WERI-Rb-1 (cell line): Measurements from ENCODE around the gene SCIN.

Source experiments
- DNase-seq: peaks from one replicate; pipeline ENCODE4 v3.0.0-alpha.2; 2020
- H3K27ac ChIP-seq: fragments of 250-450 bp; sonication (Bioruptor Pico); 2 replicates; pipeline ENCODE4 v1.5.1; 2020; ENCODE audit warnings: mild to moderate bottlenecking, moderate library complexity
- H3K27me3 ChIP-seq: fragments of 250-450 bp; sonication (Bioruptor Pico); 2 replicates; pipeline ENCODE4 v1.5.1; 2021; ENCODE audit warnings: mild to moderate bottlenecking, low read depth, moderate library complexity; ENCODE audit not compliant: insufficient read depth, severe bottlenecking
- H3K36me3 ChIP-seq: fragments of 250-450 bp; sonication (Bioruptor Pico); 2 replicates; pipeline ENCODE4 v1.5.1; 2020; ENCODE audit warnings: mild to moderate bottlenecking, moderate library complexity
- H3K4me3 ChIP-seq: 2 replicates; pipeline ENCODE4 v1.5.1; 2011; ENCODE audit warnings: low read depth, mild to moderate bottlenecking, control low read depth, low read length
- H3K9me3 ChIP-seq: fragments of 250-450 bp; sonication (Bioruptor Pico); 2 replicates; pipeline ENCODE4 v1.5.1; 2021; ENCODE audit warnings: mild to moderate bottlenecking, moderate library complexity; ENCODE audit not compliant: severe bottlenecking
- TF ChIP-seq, protein P1 (sequence below): IDR thresholded peaks from 2 replicates; pipeline ENCODE4 v1.5.1; 2011; ENCODE audit warnings: low read depth, mild to moderate bottlenecking, control low read depth, inconsistent platforms, low read length

The SCIN gene

DNA sequence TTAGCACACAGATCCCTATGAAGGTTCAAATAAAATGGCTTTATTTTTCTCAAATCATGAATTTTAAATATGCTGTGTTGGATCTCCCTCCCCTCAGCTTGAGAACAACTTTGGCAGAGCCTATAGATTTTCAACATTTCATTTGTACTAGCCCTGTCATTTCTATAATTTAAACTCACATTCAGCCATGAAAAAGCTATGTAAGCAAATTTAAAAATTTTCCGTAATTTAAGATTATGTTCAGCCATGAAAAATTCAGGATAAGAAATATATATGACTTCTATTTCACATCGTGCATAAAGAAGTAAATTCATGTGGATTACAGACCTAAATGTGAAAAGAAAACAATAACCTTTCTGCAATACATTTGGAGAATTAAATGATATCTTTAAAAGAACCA is 36.5 kb upstream of the SCIN start:
- Histone ChIP-seq H3K27ac (no peak overlapping the region), H3K9me3 (no peaks in the 10 kb centered on the region), H3K4me3 (no peak overlapping the region), H3K36me3 (no peaks in the 10 kb centered on the region), H3K27me3 (no peaks in the 10 kb centered on the region)
- TF ChIP-seq, protein P1, sequence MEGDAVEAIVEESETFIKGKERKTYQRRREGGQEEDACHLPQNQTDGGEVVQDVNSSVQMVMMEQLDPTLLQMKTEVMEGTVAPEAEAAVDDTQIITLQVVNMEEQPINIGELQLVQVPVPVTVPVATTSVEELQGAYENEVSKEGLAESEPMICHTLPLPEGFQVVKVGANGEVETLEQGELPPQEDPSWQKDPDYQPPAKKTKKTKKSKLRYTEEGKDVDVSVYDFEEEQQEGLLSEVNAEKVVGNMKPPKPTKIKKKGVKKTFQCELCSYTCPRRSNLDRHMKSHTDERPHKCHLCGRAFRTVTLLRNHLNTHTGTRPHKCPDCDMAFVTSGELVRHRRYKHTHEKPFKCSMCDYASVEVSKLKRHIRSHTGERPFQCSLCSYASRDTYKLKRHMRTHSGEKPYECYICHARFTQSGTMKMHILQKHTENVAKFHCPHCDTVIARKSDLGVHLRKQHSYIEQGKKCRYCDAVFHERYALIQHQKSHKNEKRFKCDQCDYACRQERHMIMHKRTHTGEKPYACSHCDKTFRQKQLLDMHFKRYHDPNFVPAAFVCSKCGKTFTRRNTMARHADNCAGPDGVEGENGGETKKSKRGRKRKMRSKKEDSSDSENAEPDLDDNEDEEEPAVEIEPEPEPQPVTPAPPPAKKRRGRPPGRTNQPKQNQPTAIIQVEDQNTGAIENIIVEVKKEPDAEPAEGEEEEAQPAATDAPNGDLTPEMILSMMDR, result no peak
- no peak for DNase-seq

GRCh38 chr7:12539681-12540080 is 30.8 kb upstream of the SCIN start:
- Histone ChIP-seq H3K27ac (no peak overlapping the region), H3K36me3 (no peaks in the 10 kb centered on the region), H3K27me3 (no peaks in the 10 kb centered on the region), H3K9me3 (no peaks in the 10 kb centered on the region), H3K4me3 (no peak overlapping the region)
- TF ChIP-seq, protein P1, result no peak
- no peak for DNase-seq

DNA sequence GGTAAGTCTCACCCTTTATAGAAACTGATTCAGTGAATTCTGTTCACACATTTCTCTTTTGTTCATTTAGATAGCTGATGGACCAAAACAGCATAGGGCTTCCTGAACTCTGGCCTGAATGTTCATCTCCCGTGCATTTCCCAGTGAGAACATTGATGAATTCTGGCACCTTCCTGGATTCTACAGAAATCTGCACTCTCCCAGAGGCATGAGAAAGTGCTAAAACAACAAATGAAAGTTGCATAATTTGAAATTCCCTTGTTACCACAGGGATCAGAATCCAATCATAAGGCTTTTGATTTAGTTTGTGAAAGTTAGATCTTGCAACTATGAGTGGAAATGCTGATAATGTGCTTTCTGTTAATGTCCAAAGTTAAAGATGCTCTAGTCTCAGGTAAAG is 29.7 kb upstream of the SCIN start:
- H3K4me3 ChIP-seq, result no peak overlapping the region
- H3K9me3 ChIP-seq, result no peaks in the 10 kb centered on the region
- DNase-seq, result no peak
- no peaks in the 10 kb centered on the region for H3K27me3 ChIP-seq
- TF ChIP-seq, protein P1, result no peak
- H3K27ac ChIP-seq, result no peak overlapping the region
- H3K36me3 ChIP-seq, result no peaks in the 10 kb centered on the region

DNA sequence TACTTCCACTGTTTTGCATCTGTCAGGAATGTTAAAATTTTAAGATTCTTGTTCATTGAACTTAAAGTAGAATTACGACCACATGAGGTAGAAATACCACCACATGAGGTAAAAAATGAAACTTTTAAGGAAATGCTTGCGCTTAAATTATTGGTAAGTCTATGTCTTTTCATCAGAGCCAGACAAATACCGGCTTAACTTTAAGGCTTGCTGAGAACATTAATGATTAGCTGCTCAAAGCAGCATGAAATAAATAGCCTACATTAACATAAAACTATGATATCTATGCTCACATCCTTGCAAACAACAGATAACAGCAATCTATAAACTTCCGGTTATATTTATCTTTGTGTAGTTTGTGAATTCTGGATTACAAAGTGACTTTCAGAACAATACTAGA is 26.9 kb upstream of the SCIN start:
- Histone ChIP-seq H3K9me3 (no peaks in the 10 kb centered on the region), H3K27me3 (no peaks in the 10 kb centered on the region), H3K4me3 (no peak overlapping the region), H3K36me3 (no peaks in the 10 kb centered on the region), H3K27ac (no peak overlapping the region)
- TF ChIP-seq, protein P1, result no peak
- DNase-seq, result no peak

- Histone ChIP-seq H3K4me3 (no peak overlapping the region), H3K27ac (no peak overlapping the region), H3K27me3 (no peaks in the 10 kb centered on the region), H3K9me3 (no peaks in the 10 kb centered on the region), H3K36me3 (no peaks in the 10 kb centered on the region)
- TF ChIP-seq, protein P1, result no peak
- DNase-seq, result no peak
Observed at GRCh38 chr7:12549106-12549505, 21.4 kb upstream of the SCIN start.

DNA sequence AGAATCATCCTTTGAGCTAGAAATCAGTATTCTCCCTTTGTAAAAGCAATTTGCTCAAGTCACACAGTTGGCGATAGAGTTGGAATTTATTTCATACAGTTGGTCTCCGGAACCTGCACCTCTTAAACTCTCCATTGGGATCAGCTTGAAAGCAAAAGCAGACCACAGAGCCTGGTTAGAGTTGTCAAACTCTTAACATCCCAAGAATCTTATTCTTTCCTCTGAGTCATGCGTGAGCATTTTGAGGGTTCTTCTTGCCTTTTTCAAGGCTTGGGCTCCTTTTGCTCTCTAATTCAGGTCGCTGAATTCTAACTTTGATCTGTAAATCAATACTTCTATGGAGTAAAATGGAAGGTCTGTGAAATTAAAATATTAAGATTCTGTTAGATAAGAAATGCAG is 19.6 kb upstream of the SCIN start:
- TF ChIP-seq, protein P1, result no peak
- Histone ChIP-seq H3K27me3 (no peaks in the 10 kb centered on the region), H3K36me3 (no peaks in the 10 kb centered on the region), H3K4me3 (no peak overlapping the region), H3K9me3 (no peaks in the 10 kb centered on the region), H3K27ac (no peak overlapping the region)
- no peak for DNase-seq
